Body of pancreas (tissue), 4 donors: Measurements from ENCODE around the gene UBE2N.

ENCODE experiments used
- POLR2A ChIP-seq, 3 donors: fragments of 450-650 bp; IDR thresholded peaks; one replicate each; pipeline ENCODE4 v1.6.1; 2016; ENCODE audit warnings: antibody characterized with exemption in 3 of 3, mild to moderate bottlenecking in 2 of 3
- TF ChIP-seq, protein P1 (sequence below), 7 experiments: fragments of 450-650 bp in 4 of 7; fragments of 200-600 bp in 3 of 7; sonication (generic) in 3 of 7; IDR thresholded peaks; one replicate each; pipeline ENCODE4 v1.5.1; 2016 to 2019; ENCODE audit warnings: antibody characterized with exemption in 7 of 7

DNA sequence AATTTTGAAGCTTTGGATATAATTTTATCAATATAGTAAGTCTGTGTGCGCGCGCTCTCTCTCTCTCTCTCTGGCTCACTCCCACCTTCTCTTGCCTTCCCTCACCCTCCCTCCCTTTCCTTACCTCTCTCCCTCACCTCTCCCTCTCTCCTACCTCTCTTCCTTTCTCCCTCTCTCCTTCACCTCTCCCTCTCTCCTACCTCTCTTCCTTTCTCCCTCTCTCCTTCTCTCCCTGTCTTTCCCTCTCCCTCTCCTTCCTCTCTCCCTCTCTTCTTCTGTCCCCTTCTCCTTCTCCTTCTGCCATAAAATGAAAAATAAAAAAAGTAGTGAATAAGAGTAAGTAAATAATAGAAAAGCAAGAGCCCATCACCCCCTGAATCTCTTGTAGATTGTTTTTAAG lies 73.0 kb downstream of the UBE2N start:
- no peak for TF ChIP-seq POLR2A (IDR thresholded peaks at IDR 0.05)
- TF ChIP-seq, protein P1, sequence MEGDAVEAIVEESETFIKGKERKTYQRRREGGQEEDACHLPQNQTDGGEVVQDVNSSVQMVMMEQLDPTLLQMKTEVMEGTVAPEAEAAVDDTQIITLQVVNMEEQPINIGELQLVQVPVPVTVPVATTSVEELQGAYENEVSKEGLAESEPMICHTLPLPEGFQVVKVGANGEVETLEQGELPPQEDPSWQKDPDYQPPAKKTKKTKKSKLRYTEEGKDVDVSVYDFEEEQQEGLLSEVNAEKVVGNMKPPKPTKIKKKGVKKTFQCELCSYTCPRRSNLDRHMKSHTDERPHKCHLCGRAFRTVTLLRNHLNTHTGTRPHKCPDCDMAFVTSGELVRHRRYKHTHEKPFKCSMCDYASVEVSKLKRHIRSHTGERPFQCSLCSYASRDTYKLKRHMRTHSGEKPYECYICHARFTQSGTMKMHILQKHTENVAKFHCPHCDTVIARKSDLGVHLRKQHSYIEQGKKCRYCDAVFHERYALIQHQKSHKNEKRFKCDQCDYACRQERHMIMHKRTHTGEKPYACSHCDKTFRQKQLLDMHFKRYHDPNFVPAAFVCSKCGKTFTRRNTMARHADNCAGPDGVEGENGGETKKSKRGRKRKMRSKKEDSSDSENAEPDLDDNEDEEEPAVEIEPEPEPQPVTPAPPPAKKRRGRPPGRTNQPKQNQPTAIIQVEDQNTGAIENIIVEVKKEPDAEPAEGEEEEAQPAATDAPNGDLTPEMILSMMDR (IDR thresholded peaks at IDR 0.05) = no peak
